Measurements from ENCODE around the gene CDS1. TPM values are rescaled to one million over a fixed set of nuclear protein-coding genes. Genes with fewer than 3 reads are reported as not detected.

CDS1 gene
- total RNA-seq: 1 to 10 TPM; 5.8 to 8.9 TPM
- polyA plus RNA-seq (2013, experiment 1 of 2): 2.4 TPM
- polyA plus RNA-seq (2013, experiment 2 of 2): 2.4 TPM
- long read RNA-seq, experiment 1, full-length matches to known transcripts: 2 of 7 reads
- long read RNA-seq, experiment 1, partial matches to known transcripts: 0 of 7 reads
- long read RNA-seq, experiment 1, other reads (novel, unspliced or antisense): 5 of 7 reads
- long read RNA-seq, experiment 2, full-length matches to known transcripts: 17 of 26 reads
- long read RNA-seq, experiment 2, partial matches to known transcripts: 2 of 26 reads
- long read RNA-seq, experiment 2, other reads (novel, unspliced or antisense): 7 of 26 reads
- long read RNA-seq, experiment 3, full-length matches to known transcripts: 19 of 21 reads
- long read RNA-seq, experiment 3, partial matches to known transcripts: 0 of 21 reads
- long read RNA-seq, experiment 3, other reads (novel, unspliced or antisense): 2 of 21 reads
- long read RNA-seq, experiment 4, full-length matches to known transcripts: 2 of 2 reads
- long read RNA-seq, experiment 4, partial matches to known transcripts: 0 of 2 reads
- long read RNA-seq, experiment 4, other reads (novel, unspliced or antisense): 0 of 2 reads

- Histone ChIP-seq H3K9me3 (ENCODE audit: control insufficient read depth, low read length) (peaks cover 7% of the 10 kb centered on the region), H3K9ac (ENCODE audit: extremely low read depth, low read length, poor library complexity, severe bottlenecking) (peak within 1 kb of the TSS; percentile 73), H3K27me3 (ENCODE audit: control insufficient read depth, insufficient read depth, low read length, poor library complexity, severe bottlenecking) (peaks cover 31% of the 10 kb centered on the region), H3K4me1 (ENCODE audit: control insufficient read depth, insufficient read depth, low read length) (peaks cover 3% of the 10 kb centered on the region), H3K27ac (ENCODE audit: low read depth, low read length) (no peak within 1 kb of the TSS), H3K4me3 (ENCODE audit: low read length) (peak within 1 kb of the TSS; percentile 82), H3K36me3 (ENCODE audit: control insufficient read depth, insufficient read depth, low read length) (no peaks in the 10 kb centered on the region)
- H3K36me3 Mint-ChIP-seq (ENCODE audit: low read depth): peaks cover 23% of the 10 kb centered on the region
- WGBS, 2 experiments (ENCODE audit: insufficient coverage in 1 of 2, insufficient read length in 1 of 2): 0 to 1% methylated on average over 48 to 88 of the region's 88 CpGs
- peak; percentile 85 for DNase-seq
- peaks cover 26% of the 10 kb centered on the region for H3K27me3 Mint-ChIP-seq (ENCODE audit: insufficient read depth)
- peaks cover 14% of the 10 kb centered on the region for H3K9me3 Mint-ChIP-seq
- TF ChIP-seq CTCF (conservative IDR thresholded peaks at IDR 0.05): no peak
- H3K27ac Mint-ChIP-seq: peak within 1 kb of the TSS; percentile 79
- H3K4me1 Mint-ChIP-seq: peaks cover 25% of the 10 kb centered on the region
- peak within 1 kb of the TSS; percentile 80 for H3K4me3 Mint-ChIP-seq
Observed at GRCh38 chr4:84582988-84583875, at the start of gene CDS1. Gene CDS1, plus strand, starts transcription at chr4:84583127. Its CDS starts 275 bp downstream, at chr4:84583402.

- WGBS, 2 experiments (ENCODE audit: insufficient coverage in 1 of 2, insufficient read length in 1 of 2): 80 to 98% methylated on average over 1 to 2 of the region's 2 CpGs
- DNase-seq: no peak
- no peak overlapping the region for H3K4me3 ChIP-seq (ENCODE audit: low read length)
- no peaks in the 10 kb centered on the region for H3K36me3 Mint-ChIP-seq (ENCODE audit: low read depth)
- no peak overlapping the region for H3K4me3 Mint-ChIP-seq
- no peaks in the 10 kb centered on the region for H3K36me3 ChIP-seq (ENCODE audit: control insufficient read depth, insufficient read depth, low read length)
- no peak overlapping the region for H3K27ac Mint-ChIP-seq
- peaks cover 11% of the 10 kb centered on the region for H3K27me3 ChIP-seq (ENCODE audit: control insufficient read depth, insufficient read depth, low read length, poor library complexity, severe bottlenecking)
- peaks cover 7% of the 10 kb centered on the region for H3K9me3 ChIP-seq (ENCODE audit: control insufficient read depth, low read length)
- H3K27ac ChIP-seq (ENCODE audit: low read depth, low read length): no peak overlapping the region
- peaks cover 8% of the 10 kb centered on the region for H3K9me3 Mint-ChIP-seq
- H3K4me1 Mint-ChIP-seq: peaks cover 8% of the 10 kb centered on the region
- no peak for TF ChIP-seq CTCF (conservative IDR thresholded peaks at IDR 0.05)
- no peak overlapping the region for H3K9ac ChIP-seq (ENCODE audit: extremely low read depth, low read length, poor library complexity, severe bottlenecking)
- H3K27me3 Mint-ChIP-seq (ENCODE audit: insufficient read depth): peaks cover 28% of the 10 kb centered on the region
- H3K4me1 ChIP-seq (ENCODE audit: control insufficient read depth, insufficient read depth, low read length): no peaks in the 10 kb centered on the region
Observed at GRCh38 chr4:84535901-84536300, 47.0 kb upstream of the CDS1 start.

- peaks cover 3% of the 10 kb centered on the region for H3K9me3 Mint-ChIP-seq
- no peak overlapping the region for H3K4me3 Mint-ChIP-seq
- H3K27me3 Mint-ChIP-seq (ENCODE audit: insufficient read depth): peaks cover 2% of the 10 kb centered on the region
Observed at GRCh38 chr4:84545093-84545492, 37.8 kb upstream of the CDS1 start.

More at GRCh38 chr4:84545093-84545492, 37.8 kb upstream of the CDS1 start:
- Histone ChIP-seq H3K4me3 (ENCODE audit: low read length) (no peak overlapping the region), H3K27ac (ENCODE audit: low read depth, low read length) (no peak overlapping the region), H3K36me3 (ENCODE audit: control insufficient read depth, insufficient read depth, low read length) (no peaks in the 10 kb centered on the region), H3K27me3 (ENCODE audit: control insufficient read depth, insufficient read depth, low read length, poor library complexity, severe bottlenecking) (peaks cover 9% of the 10 kb centered on the region), H3K9me3 (ENCODE audit: control insufficient read depth, low read length) (no peaks in the 10 kb centered on the region), H3K9ac (ENCODE audit: extremely low read depth, low read length, poor library complexity, severe bottlenecking) (no peak overlapping the region), H3K4me1 (ENCODE audit: control insufficient read depth, insufficient read depth, low read length) (no peaks in the 10 kb centered on the region)
- Mint-ChIP-seq H3K36me3 (ENCODE audit: low read depth) (no peaks in the 10 kb centered on the region), H3K4me1 (no peaks in the 10 kb centered on the region), H3K27ac (no peak overlapping the region)
- no peak for TF ChIP-seq CTCF (conservative IDR thresholded peaks at IDR 0.05)
- DNase-seq: no peak
- 69 to 88% methylated on average over 2 to 5 of the region's 5 CpGs for WGBS, 2 experiments (ENCODE audit: insufficient coverage in 1 of 2, insufficient read length in 1 of 2)
